Astrocyte of the cerebellum (primary cell): ENCODE results near the gene TBX4.

Experiments
- DNase-seq: peaks from one replicate; pipeline ENCODE4 v3.0.0-alpha.2; 2011; ENCODE audit warnings: low read depth
- H3K4me3 ChIP-seq: 2 replicates; pipeline ENCODE4 v1.5.1; 2011; ENCODE audit warnings: mild to moderate bottlenecking, low read depth, low read length, moderate library complexity
- CTCF ChIP-seq: IDR thresholded peaks from 2 replicates; pipeline ENCODE4 v1.5.1; 2012; ENCODE audit warnings: low read length, low read depth, moderate library complexity, mild to moderate bottlenecking; ENCODE audit errors: missing control alignments
- in situ Hi-C: cut with HindIII; loops from 2 replicates; pipeline ENCODE4 v1.10.0; 2017; ENCODE audit warnings: low sequenced_read_pairs

The TBX4 gene

GRCh38 chr17:61466246-61466645 lies 14.0 kb downstream of the TBX4 start:
- no peak for TF ChIP-seq CTCF
- no peak overlapping the region for H3K4me3 ChIP-seq
- no peak for DNase-seq
- in situ Hi-C loops, result no loop called here

DNA sequence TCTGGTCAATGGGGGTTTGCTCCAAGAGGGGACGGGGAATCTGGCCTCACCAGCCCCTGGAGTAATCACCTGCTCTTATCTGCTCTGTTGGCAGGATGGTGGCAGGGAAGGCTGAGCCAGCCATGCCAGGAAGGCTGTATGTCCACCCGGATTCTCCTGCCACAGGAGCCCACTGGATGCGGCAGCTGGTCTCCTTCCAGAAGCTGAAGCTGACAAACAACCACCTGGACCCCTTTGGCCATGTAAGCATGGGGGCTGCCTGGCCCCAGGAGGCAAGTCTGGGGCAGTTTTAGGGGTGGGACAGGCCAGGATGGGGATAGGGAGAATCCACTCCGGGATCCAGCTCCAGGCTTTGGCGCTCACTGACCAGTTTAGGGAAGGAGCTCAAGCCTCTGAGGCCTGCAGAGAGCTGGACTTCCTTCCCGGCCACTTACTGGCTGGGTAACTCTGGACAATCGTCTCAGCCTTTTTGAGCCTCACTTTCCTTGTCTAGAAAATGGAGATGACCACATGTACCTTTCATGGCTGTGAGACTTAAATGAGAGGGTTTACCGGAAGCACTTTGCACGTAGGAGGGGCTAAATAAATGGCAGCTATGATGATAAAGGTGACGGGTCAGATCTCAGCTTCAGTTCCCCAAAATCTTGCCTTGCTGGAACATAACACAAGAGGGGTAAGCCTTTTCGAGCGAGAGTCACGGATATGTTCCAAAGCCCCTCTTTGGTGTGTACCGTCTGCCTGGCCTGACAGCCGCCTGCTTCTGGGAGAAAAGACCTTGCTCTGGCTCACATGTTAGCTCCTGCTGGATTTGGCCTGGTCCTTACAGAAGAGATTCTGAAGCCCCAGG lies 15.4 kb downstream of the TBX4 start:
- no peak overlapping the region for H3K4me3 ChIP-seq
- DNase-seq, result no peak
- in situ Hi-C loops, result no loop called here
- no peak for TF ChIP-seq CTCF

DNA sequence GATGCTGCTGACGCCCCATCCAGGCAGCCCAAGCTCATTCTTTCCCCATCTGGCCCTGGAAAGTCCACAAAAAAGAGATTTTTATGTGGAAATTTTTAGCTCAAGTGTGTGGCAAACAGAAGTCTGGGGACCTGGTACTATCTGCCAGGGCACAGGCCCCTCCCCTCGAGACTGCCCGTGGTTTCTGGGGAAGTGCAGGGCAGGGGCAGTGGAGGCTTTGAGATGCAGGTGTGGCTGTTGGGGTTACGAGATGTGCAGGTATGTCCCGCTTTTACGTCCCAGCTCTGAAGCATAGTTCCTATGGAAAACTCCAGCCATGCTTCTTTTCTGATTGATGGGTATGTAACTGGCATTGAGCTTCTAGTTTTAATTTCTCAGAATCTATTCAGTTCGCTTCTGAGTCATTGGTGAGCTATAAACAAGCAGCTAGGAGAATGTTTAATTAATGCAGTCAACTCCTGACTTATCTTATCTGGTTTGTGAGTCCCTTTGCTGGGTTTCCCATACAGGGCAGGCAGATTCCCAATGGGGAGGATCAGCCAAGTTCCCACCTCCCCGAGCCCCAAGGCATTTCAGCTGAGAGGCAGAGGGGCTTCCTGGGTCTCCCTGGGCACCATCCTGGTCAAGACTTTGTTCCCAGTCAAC lies 16.2 kb downstream of the TBX4 start:
- TF ChIP-seq CTCF, result no peak
- H3K4me3 ChIP-seq, result no peak overlapping the region
- in situ Hi-C loops, result no loop called here
- no peak for DNase-seq

GRCh38 chr17:61469474-61469873 lies 17.3 kb downstream of the TBX4 start:
- no peak for TF ChIP-seq CTCF
- DNase-seq, result no peak
- H3K4me3 ChIP-seq, result no peak overlapping the region
- in situ Hi-C loops, result no loop called here

DNA sequence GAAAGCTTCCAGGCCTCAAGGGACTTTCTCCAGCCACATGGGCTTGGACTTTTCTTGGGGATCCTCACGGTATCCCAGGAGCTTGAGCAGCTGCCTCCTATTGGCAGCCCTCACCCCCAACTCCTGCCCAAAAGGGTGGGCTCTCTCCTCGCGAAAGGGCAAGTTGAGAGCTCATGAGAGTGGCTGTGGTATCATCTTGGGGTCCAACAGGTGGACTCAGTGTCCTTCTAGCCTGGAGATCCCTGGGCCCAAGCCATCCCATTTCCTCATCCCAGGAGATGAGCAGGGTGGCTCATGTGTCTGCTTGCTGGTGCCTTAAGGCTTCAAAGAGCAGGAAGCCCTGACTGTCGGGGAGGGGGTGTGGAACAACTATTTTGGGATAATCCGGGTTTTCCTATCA lies 17.7 kb downstream of the TBX4 start:
- H3K4me3 ChIP-seq, result no peak overlapping the region
- in situ Hi-C loops, result no loop called here
- DNase-seq, result no peak
- TF ChIP-seq CTCF, result no peak

DNA sequence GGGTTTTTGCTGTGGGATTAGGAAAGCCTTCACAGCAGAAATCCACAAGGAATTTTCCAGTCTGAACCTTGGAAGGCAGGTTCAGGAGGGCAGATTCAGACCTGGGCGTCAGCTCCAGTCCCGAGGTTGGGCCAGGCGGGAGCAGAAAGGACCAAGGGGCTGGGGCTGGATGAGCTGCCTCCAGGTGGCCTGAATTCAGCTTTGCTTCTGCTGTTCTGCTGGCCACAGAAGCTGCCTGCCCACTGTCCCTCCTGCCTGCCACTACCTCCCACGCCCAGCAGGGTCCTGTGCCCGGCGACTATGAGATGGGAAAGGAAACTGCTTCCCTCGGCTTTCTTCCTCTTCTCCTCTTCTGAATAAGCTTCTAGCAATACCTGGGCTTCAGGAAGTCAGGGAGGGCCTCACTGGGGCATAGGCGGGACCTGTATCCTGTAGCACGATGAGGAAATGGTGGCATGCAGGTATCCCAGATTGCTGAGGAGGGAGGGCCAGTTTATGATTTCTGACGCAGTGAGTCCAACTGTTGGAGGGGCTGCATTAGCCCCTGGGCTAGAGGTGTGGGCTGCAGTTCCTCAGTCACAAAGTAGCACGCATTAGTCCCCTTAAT lies 18.4 kb downstream of the TBX4 start:
- no peak overlapping the region for H3K4me3 ChIP-seq
- DNase-seq, result no peak
- no peak for TF ChIP-seq CTCF
- in situ Hi-C loops, result no loop called here
